Panc1 (cell line): Measurements from ENCODE around the gene RRAS. TPM values are rescaled to one million over a fixed set of nuclear protein-coding genes. Genes with fewer than 3 reads are reported as not detected.

ENCODE experiments used
- ATAC-seq: fragments of 200-7000 bp; cut with Tn5 transposase; 2 replicates; pipeline ENCODE4 v1.9.1; 2020; ENCODE audit warnings: mild to moderate bottlenecking, moderate library complexity
- BruUV-seq: library from RNA; stranded (reverse); fragments of 400-500 nt; replicated peaks from 2 replicates; lab custom pipeline; 2021; lab: Mats Ljungman, UMichigan
- CTCF ChIA-PET: fragments of 300-600 bp; sonication (Branson Sonifier 250); formaldehyde crosslinking; loops from one replicate; lab custom pipeline; 2022; ENCODE audit warnings: antibody characterized with exemption; lab: Charles Lee
- POLR2A ChIA-PET: fragments of 300-600 bp; sonication (Branson Sonifier 250); formaldehyde crosslinking; loops from one replicate; lab custom pipeline; 2022; ENCODE audit warnings: antibody characterized with exemption; lab: Charles Lee
- DNase-seq: peaks from one replicate; pipeline ENCODE4 v3.0.0-alpha.2; 2010; ENCODE audit warnings: low read depth, low spot score
- H3K27ac ChIP-seq: 2 replicates; pipeline ENCODE4 v1.5.1; 2011; ENCODE audit warnings: mild to moderate bottlenecking, low read length, inconsistent platforms
- H3K27me3 ChIP-seq: fragments of 200-500 bp; sonication (Bioruptor generic); 2 replicates; pipeline ENCODE4 v1.6.0; 2014; ENCODE audit warnings: low read length, inconsistent platforms; ENCODE audit not compliant: control insufficient read depth, insufficient read depth
- H3K36me3 ChIP-seq: fragments of 200-500 bp; sonication (Bioruptor generic); 2 replicates; pipeline ENCODE4 v1.5.1; 2014; ENCODE audit warnings: inconsistent platforms, mild to moderate bottlenecking, low read length, moderate library complexity; ENCODE audit not compliant: control insufficient read depth, insufficient read depth
- H3K4me1 ChIP-seq: 2 replicates; pipeline ENCODE4 v1.5.1; 2011; ENCODE audit warnings: inconsistent platforms, mild to moderate bottlenecking, low read length, moderate library complexity; ENCODE audit not compliant: control insufficient read depth, insufficient read depth
- H3K4me3 ChIP-seq, 2 experiments: 2 replicates each; pipeline ENCODE4 v1.5.1; 2011 to 2012; ENCODE audit warnings: low read depth in 2 of 2, low read length in 2 of 2, mild to moderate bottlenecking in 2 of 2, inconsistent platforms in 1 of 2, moderate library complexity in 1 of 2
- H3K9me3 ChIP-seq: fragments of 200-500 bp; sonication (Bioruptor generic); 2 replicates; pipeline ENCODE4 v1.5.1; 2014; ENCODE audit warnings: low read depth, mild to moderate bottlenecking, inconsistent platforms, low read length, moderate library complexity; ENCODE audit not compliant: control insufficient read depth, insufficient read depth
- POLR2AphosphoS5 ChIP-seq: IDR thresholded peaks from 2 replicates; pipeline ENCODE4 v1.6.1; 2012; ENCODE audit warnings: mild to moderate bottlenecking, low read depth, low read length, moderate library complexity
- SIN3A ChIP-seq: IDR thresholded peaks from 2 replicates; pipeline ENCODE4 v1.6.1; 2012; ENCODE audit warnings: low read depth, mild to moderate bottlenecking, low read length, moderate library complexity, borderline replicate concordance; ENCODE audit not compliant: insufficient read depth
- TCF7L2 ChIP-seq: IDR thresholded peaks from 2 replicates; pipeline ENCODE4 v1.6.1; 2011; ENCODE audit warnings: mild to moderate bottlenecking, low read depth, low read length, inconsistent platforms
- in situ Hi-C: cut with HindIII; loops from 2 replicates; pipeline ENCODE4 v1.10.0; 2016; ENCODE audit warnings: low sequenced_read_pairs, low pct_unique_long_range_greater_than_20kb
- intact Hi-C: fragments of 100-400 bp; cut with micrococcal nuclease; formaldehyde crosslinking; loops from one replicate; pipeline ENCODE4 v1.10.0; 2022; ENCODE audit not compliant: unreplicated experiment
- total RNA-seq: library from RNA; stranded (reverse); gene quantifications from one replicate; pipeline ENCODE4 v1.2.1, GENCODE V29; 2021; ENCODE audit not compliant: unreplicated experiment
- TF ChIP-seq, protein P1 (sequence below), 2 experiments: IDR thresholded peaks; 2 replicates each; pipeline ENCODE4 v1.6.1; 2011 to 2012; ENCODE audit warnings: low read depth in 2 of 2, control low read depth in 1 of 2, low read length in 1 of 2, mild to moderate bottlenecking in 1 of 2, moderate library complexity in 1 of 2; ENCODE audit not compliant: insufficient read depth in 1 of 2
- TF ChIP-seq, protein P2 (sequence below): fragments of 450-650 bp; IDR thresholded peaks from 2 replicates; pipeline ENCODE4 v1.5.1; 2017; ENCODE audit warnings: mild to moderate bottlenecking

RRAS gene
- total RNA-seq, 1 experiment from 2014 or later, result 64.4 TPM

DNA sequence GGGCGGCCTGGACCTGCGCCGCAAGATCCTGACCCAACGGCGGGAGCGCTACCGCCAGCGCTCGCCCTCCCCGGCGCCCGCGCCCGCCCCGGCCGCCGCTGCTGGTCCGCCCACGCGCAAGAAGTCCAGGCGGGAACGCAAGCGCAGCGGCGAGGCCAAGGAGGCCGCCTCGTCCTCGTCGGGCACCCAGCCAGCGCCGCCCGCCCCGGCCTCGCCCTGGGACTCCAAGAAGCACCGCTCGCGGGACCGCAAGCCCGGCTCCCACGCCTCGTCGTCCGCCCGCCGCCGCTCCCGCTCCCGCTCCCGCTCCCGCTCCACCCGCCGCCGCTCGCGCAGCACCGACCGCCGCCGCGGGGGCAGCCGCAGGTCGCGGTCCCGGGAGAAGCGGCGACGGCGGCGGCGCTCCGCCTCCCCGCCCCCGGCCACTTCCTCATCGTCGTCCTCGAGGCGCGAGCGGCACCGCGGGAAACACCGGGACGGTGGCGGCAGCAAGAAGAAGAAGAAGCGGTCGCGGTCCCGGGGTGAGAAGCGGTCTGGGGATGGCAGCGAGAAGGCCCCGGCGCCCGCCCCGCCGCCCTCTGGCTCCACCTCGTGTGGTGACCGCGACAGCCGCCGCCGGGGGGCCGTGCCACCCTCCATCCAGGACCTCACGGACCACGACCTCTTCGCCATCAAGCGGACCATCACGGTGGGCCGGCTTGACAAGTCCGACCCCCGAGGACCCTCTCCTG lies 12.0 kb upstream of the RRAS start:
- Histone ChIP-seq H3K4me3 (no peak overlapping the region), H3K27me3 (no peaks in the 10 kb centered on the region), H3K27ac (no peak overlapping the region), H3K36me3 (no peaks in the 10 kb centered on the region), H3K9me3 (no peaks in the 10 kb centered on the region), H3K4me1 (no peaks in the 10 kb centered on the region)
- no TSS peak for BruUV-seq
- ATAC-seq (no peak), DNase-seq (no peak)
- CTCF ChIA-PET, result no interaction called here
- POLR2A ChIA-PET, result no interaction called here
- TF ChIP-seq, protein P1, sequence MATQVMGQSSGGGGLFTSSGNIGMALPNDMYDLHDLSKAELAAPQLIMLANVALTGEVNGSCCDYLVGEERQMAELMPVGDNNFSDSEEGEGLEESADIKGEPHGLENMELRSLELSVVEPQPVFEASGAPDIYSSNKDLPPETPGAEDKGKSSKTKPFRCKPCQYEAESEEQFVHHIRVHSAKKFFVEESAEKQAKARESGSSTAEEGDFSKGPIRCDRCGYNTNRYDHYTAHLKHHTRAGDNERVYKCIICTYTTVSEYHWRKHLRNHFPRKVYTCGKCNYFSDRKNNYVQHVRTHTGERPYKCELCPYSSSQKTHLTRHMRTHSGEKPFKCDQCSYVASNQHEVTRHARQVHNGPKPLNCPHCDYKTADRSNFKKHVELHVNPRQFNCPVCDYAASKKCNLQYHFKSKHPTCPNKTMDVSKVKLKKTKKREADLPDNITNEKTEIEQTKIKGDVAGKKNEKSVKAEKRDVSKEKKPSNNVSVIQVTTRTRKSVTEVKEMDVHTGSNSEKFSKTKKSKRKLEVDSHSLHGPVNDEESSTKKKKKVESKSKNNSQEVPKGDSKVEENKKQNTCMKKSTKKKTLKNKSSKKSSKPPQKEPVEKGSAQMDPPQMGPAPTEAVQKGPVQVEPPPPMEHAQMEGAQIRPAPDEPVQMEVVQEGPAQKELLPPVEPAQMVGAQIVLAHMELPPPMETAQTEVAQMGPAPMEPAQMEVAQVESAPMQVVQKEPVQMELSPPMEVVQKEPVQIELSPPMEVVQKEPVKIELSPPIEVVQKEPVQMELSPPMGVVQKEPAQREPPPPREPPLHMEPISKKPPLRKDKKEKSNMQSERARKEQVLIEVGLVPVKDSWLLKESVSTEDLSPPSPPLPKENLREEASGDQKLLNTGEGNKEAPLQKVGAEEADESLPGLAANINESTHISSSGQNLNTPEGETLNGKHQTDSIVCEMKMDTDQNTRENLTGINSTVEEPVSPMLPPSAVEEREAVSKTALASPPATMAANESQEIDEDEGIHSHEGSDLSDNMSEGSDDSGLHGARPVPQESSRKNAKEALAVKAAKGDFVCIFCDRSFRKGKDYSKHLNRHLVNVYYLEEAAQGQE (IDR thresholded peaks at IDR 0.05; ENCODE audit: insufficient read depth in 1 of 2, low read depth in 2 of 2, low read length in 1 of 2), result no peak
- TF ChIP-seq, protein P2, sequence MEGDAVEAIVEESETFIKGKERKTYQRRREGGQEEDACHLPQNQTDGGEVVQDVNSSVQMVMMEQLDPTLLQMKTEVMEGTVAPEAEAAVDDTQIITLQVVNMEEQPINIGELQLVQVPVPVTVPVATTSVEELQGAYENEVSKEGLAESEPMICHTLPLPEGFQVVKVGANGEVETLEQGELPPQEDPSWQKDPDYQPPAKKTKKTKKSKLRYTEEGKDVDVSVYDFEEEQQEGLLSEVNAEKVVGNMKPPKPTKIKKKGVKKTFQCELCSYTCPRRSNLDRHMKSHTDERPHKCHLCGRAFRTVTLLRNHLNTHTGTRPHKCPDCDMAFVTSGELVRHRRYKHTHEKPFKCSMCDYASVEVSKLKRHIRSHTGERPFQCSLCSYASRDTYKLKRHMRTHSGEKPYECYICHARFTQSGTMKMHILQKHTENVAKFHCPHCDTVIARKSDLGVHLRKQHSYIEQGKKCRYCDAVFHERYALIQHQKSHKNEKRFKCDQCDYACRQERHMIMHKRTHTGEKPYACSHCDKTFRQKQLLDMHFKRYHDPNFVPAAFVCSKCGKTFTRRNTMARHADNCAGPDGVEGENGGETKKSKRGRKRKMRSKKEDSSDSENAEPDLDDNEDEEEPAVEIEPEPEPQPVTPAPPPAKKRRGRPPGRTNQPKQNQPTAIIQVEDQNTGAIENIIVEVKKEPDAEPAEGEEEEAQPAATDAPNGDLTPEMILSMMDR, result no peak
- TF ChIP-seq POLR2AphosphoS5, result no peak
- no peak for TF ChIP-seq SIN3A
- no peak for TF ChIP-seq TCF7L2
- intact Hi-C loops, result no loop called here
- in situ Hi-C loops, result no loop called here

DNA sequence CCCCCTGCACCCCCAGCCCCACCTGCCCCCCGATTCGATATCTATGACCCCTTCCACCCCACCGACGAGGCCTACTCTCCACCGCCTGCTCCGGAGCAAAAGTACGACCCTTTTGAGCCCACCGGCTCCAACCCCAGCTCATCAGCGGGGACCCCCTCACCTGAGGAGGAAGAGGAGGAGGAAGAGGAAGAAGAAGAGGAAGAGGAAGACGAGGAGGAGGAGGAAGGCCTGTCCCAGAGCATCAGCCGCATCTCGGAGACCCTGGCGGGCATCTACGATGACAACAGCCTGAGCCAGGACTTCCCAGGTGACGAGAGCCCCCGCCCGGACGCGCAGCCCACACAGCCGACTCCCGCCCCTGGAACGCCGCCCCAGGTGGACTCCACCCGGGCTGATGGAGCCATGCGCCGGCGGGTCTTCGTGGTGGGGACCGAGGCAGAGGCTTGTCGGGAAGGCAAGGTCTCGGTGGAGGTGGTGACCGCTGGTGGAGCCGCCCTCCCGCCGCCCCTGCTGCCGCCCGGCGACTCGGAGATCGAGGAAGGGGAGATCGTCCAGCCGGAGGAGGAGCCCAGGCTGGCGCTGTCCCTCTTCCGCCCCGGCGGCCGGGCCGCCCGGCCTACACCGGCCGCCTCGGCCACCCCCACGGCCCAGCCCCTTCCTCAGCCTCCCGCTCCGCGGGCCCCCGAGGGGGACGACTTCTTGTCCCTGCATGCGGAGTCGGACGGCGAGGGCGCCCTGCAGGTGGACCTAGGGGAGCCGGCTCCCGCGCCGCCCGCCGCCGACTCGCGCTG lies 11.3 kb upstream of the RRAS start:
- H3K36me3 ChIP-seq, result no peaks in the 10 kb centered on the region
- ChIA-PET CTCF (no interaction called here), POLR2A (no interaction called here)
- ATAC-seq, result no peak
- BruUV-seq, result no TSS peak
- H3K27ac ChIP-seq, result no peak overlapping the region
- in situ Hi-C loops (no loop called here), intact Hi-C loops (no loop called here)
- TF ChIP-seq, protein P1 (IDR thresholded peaks at IDR 0.05; ENCODE audit: insufficient read depth in 1 of 2, low read depth in 2 of 2, low read length in 1 of 2), result no peak
- TF ChIP-seq, protein P2, result no peak
- TF ChIP-seq POLR2AphosphoS5 (no peak), SIN3A (no peak), TCF7L2 (no peak)
- H3K27me3 ChIP-seq, result no peaks in the 10 kb centered on the region
- H3K4me1 ChIP-seq, result no peaks in the 10 kb centered on the region
- no peak overlapping the region for H3K4me3 ChIP-seq
- no peaks in the 10 kb centered on the region for H3K9me3 ChIP-seq
- DNase-seq, result no peak
